ENCODE results near the gene FKBP2.

GRCh38 chr11:64234647-64235379 lies 6.1 kb upstream of the FKBP2 start:
- TF ChIP-seq, protein P1, sequence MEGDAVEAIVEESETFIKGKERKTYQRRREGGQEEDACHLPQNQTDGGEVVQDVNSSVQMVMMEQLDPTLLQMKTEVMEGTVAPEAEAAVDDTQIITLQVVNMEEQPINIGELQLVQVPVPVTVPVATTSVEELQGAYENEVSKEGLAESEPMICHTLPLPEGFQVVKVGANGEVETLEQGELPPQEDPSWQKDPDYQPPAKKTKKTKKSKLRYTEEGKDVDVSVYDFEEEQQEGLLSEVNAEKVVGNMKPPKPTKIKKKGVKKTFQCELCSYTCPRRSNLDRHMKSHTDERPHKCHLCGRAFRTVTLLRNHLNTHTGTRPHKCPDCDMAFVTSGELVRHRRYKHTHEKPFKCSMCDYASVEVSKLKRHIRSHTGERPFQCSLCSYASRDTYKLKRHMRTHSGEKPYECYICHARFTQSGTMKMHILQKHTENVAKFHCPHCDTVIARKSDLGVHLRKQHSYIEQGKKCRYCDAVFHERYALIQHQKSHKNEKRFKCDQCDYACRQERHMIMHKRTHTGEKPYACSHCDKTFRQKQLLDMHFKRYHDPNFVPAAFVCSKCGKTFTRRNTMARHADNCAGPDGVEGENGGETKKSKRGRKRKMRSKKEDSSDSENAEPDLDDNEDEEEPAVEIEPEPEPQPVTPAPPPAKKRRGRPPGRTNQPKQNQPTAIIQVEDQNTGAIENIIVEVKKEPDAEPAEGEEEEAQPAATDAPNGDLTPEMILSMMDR (IDR thresholded peaks at IDR 0.05), result peak; percentile 5
- no peak for TF ChIP-seq EZH2 (IDR thresholded peaks at IDR 0.05)
- peak; percentile 8 for TF ChIP-seq EZH2phosphoT487 (IDR thresholded peaks at IDR 0.05)
